Measurements from ENCODE around the gene REC8. TPM values are rescaled to one million over a fixed set of nuclear protein-coding genes. Genes with fewer than 3 reads are reported as not detected.

Gene REC8
- total RNA-seq, 1 experiment from 2014 or later = 7.6 TPM

DNA sequence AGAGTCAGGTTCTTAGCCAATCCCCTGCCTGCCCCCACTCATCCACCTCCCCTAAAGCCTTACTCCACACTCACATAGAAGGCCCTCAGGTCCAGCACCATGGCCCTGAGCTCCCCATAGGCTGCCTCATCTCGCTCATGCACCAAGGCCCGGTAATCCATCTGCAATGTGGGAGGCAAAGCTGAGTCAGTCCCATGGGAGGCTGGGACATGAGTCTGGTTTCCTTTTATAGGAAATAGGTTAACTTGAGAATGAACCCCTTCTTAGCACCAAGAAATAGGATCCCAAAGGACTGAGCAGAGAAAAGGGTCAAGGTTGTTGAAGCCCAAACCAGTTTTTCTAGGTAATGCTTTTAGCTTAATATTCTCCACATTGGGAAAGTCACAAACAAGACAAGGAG, 28.4 kb upstream of the REC8 start:
- no peak overlapping the region for H3K9ac ChIP-seq (ENCODE audit: low read length)
- peaks cover 61% of the 10 kb centered on the region for H3K79me2 ChIP-seq (ENCODE audit: insufficient read depth, low read length)
- CTCF ChIA-PET = no interaction called here
- no peak for TF ChIP-seq POLR2AphosphoS5 (IDR thresholded peaks at IDR 0.05; ENCODE audit: low read depth, low read length)
- TF ChIP-seq POLR2A (IDR thresholded peaks at IDR 0.05; ENCODE audit: borderline replicate concordance, extremely low read depth, insufficient read depth, insufficient read length) = no peak
- no peak for TF ChIP-seq FOSL1 (IDR thresholded peaks at IDR 0.05; ENCODE audit: low read depth)
- TF ChIP-seq CEBPB (IDR thresholded peaks at IDR 0.05; ENCODE audit: low read depth) = no peak
- TF ChIP-seq, protein P1, sequence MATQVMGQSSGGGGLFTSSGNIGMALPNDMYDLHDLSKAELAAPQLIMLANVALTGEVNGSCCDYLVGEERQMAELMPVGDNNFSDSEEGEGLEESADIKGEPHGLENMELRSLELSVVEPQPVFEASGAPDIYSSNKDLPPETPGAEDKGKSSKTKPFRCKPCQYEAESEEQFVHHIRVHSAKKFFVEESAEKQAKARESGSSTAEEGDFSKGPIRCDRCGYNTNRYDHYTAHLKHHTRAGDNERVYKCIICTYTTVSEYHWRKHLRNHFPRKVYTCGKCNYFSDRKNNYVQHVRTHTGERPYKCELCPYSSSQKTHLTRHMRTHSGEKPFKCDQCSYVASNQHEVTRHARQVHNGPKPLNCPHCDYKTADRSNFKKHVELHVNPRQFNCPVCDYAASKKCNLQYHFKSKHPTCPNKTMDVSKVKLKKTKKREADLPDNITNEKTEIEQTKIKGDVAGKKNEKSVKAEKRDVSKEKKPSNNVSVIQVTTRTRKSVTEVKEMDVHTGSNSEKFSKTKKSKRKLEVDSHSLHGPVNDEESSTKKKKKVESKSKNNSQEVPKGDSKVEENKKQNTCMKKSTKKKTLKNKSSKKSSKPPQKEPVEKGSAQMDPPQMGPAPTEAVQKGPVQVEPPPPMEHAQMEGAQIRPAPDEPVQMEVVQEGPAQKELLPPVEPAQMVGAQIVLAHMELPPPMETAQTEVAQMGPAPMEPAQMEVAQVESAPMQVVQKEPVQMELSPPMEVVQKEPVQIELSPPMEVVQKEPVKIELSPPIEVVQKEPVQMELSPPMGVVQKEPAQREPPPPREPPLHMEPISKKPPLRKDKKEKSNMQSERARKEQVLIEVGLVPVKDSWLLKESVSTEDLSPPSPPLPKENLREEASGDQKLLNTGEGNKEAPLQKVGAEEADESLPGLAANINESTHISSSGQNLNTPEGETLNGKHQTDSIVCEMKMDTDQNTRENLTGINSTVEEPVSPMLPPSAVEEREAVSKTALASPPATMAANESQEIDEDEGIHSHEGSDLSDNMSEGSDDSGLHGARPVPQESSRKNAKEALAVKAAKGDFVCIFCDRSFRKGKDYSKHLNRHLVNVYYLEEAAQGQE (IDR thresholded peaks at IDR 0.05; ENCODE audit: low read depth) = no peak
- TF ChIP-seq SRF (IDR thresholded peaks at IDR 0.05; ENCODE audit: low read depth) = no peak
- TF ChIP-seq EGR1 (IDR thresholded peaks at IDR 0.05; ENCODE audit: low read depth) = no peak
- TF ChIP-seq CBX3 (IDR thresholded peaks at IDR 0.05; ENCODE audit: low read depth) = no peak
- no peak for TF ChIP-seq ZNF274 (IDR thresholded peaks at IDR 0.05; ENCODE audit: low read depth, low read length)
- no peak for TF ChIP-seq YY1 (IDR thresholded peaks at IDR 0.05; ENCODE audit: extremely low read depth, insufficient replicate concordance, low read depth, low read length)
- no peak for TF ChIP-seq RAD21 (IDR thresholded peaks at IDR 0.05; ENCODE audit: low read depth)
- peaks cover 15 to 18% of the 10 kb centered on the region in 2 experiments for H3K36me3 ChIP-seq (ENCODE audit: control insufficient read depth in 1 of 2, insufficient read depth in 2 of 2, low read length in 2 of 2)
- no peaks in the 10 kb centered on the region for H3K27me3 ChIP-seq (ENCODE audit: insufficient read depth, low read length)
- BruUV-seq (replicated peaks) = no TSS peak
- no peak for DNase-seq (ENCODE audit: low read depth, low spot score)
- H3K9me3 ChIP-seq (ENCODE audit: control insufficient read depth in 1 of 2, insufficient read depth in 1 of 2, low read depth in 1 of 2, low read length in 2 of 2) = no peaks in the 10 kb centered on the region
- no peaks in the 10 kb centered on the region for H4K20me1 ChIP-seq (ENCODE audit: insufficient read depth)
- H3K27ac ChIP-seq (ENCODE audit: low read depth, low read length) = no peak overlapping the region
- no peak overlapping the region for H3K4me2 ChIP-seq (ENCODE audit: low read length)
- H3K4me1 ChIP-seq (ENCODE audit: control insufficient read depth in 1 of 2, insufficient read depth in 2 of 2, low read length in 2 of 2) = peaks cover 27 to 35% of the 10 kb centered on the region in 2 experiments
- RAD21 ChIA-PET (ENCODE audit: low non-redundant PET in 1 of 2, low total read pairs in 2 of 2, uncharacterized antibody in 2 of 2, unreplicated experiment in 2 of 2) = no interaction called here
- intact Hi-C loops (cut with micrococcal nuclease) = no loop called here
- H3K4me3 ChIP-seq (replicated peaks in 1 of 2; ENCODE audit: low read depth in 1 of 2, low read length in 2 of 2) = no peak overlapping the region
- POLR2A ChIA-PET = no interaction called here
- no peak overlapping the region for H2AFZ ChIP-seq (ENCODE audit: low read depth, low read length, poor library complexity, severe bottlenecking)
- no peak for ATAC-seq
- H3K9me2 ChIP-seq (ENCODE audit: insufficient read depth) = no peaks in the 10 kb centered on the region

Measured in HCT116 (cell line).